ENCODE results near the gene COX7A2L.

- TF ChIP-seq, protein P1, sequence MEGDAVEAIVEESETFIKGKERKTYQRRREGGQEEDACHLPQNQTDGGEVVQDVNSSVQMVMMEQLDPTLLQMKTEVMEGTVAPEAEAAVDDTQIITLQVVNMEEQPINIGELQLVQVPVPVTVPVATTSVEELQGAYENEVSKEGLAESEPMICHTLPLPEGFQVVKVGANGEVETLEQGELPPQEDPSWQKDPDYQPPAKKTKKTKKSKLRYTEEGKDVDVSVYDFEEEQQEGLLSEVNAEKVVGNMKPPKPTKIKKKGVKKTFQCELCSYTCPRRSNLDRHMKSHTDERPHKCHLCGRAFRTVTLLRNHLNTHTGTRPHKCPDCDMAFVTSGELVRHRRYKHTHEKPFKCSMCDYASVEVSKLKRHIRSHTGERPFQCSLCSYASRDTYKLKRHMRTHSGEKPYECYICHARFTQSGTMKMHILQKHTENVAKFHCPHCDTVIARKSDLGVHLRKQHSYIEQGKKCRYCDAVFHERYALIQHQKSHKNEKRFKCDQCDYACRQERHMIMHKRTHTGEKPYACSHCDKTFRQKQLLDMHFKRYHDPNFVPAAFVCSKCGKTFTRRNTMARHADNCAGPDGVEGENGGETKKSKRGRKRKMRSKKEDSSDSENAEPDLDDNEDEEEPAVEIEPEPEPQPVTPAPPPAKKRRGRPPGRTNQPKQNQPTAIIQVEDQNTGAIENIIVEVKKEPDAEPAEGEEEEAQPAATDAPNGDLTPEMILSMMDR (IDR thresholded peaks at IDR 0.05), result no peak
- TF ChIP-seq POLR2AphosphoS5 (IDR thresholded peaks at IDR 0.05), result no peak
These were observed 53.8 kb downstream of the COX7A2L start for GRCh38 chr2:42307180-42307579.
